Right renal cortex interstitium (tissue), 3 donors: Measurements from ENCODE around the gene ARHGAP28. TPM values are rescaled to one million over a fixed set of nuclear protein-coding genes. Genes with fewer than 3 reads are reported as not detected.
"Not testable (repeated sequence)": the region's sequence is repeated elsewhere in the genome, so short reads cannot be mapped to it uniquely, and the experiment has no call there.

Experiments used
- DNase-seq, 3 donors: peaks; one replicate each; pipeline ENCODE4 v3.0.0-alpha.2; 2013; ENCODE audit warnings: low read depth in 3 of 3, low spot score in 2 of 3
- polyA plus RNA-seq, 3 donors: library from polyadenylated mRNA; unstranded; fragments of 120-200 nt; gene quantifications; one replicate each; pipeline ENCODE4 v1.2.1, GENCODE V29; 2013; ENCODE audit not compliant: insufficient read length in 3 of 3

The ARHGAP28 gene
- polyA plus RNA-seq, 3 donors: 69.3 to 72.0 (median 71.0) TPM

GRCh38 chr18:6773777-6774176 lies 44.3 kb downstream of the ARHGAP28 start:
- no peak for DNase-seq

- DNase-seq: no peak
These were observed 45.7 kb downstream of the ARHGAP28 start for GRCh38 chr18:6775237-6775636.

GRCh38 chr18:6775702-6776101 lies 46.2 kb downstream of the ARHGAP28 start:
- DNase-seq: no peak

GRCh38 chr18:6776188-6776587 lies 46.7 kb downstream of the ARHGAP28 start:
- DNase-seq: no peak

- no peak for DNase-seq
These were observed 48.0 kb downstream of the ARHGAP28 start for GRCh38 chr18:6777509-6777908.

GRCh38 chr18:6778459-6779247 lies 49.1 kb downstream of the ARHGAP28 start:
- DNase-seq: no peak

GRCh38 chr18:6781142-6781714 lies 51.7 kb downstream of the ARHGAP28 start:
- DNase-seq: no peak

- DNase-seq: no peak
These were observed 52.3 kb downstream of the ARHGAP28 start for GRCh38 chr18:6781796-6782195.

- no peak for DNase-seq
These were observed 53.3 kb downstream of the ARHGAP28 start for GRCh38 chr18:6782861-6783260.

GRCh38 chr18:6784046-6784445 lies 54.5 kb downstream of the ARHGAP28 start:
- DNase-seq: no peak

- DNase-seq: no peak
These were observed 55.5 kb downstream of the ARHGAP28 start for GRCh38 chr18:6785001-6785400.

- DNase-seq: no peak
These were observed 55.9 kb downstream of the ARHGAP28 start for GRCh38 chr18:6785411-6785810.

- no peak for DNase-seq
These were observed 62.9 kb downstream of the ARHGAP28 start for GRCh38 chr18:6792391-6792790.

GRCh38 chr18:6793455-6793854 lies 63.9 kb downstream of the ARHGAP28 start:
- no peak for DNase-seq

- DNase-seq: no peak
These were observed 64.5 kb downstream of the ARHGAP28 start for GRCh38 chr18:6793986-6794385.

GRCh38 chr18:6795307-6795706 lies 65.8 kb downstream of the ARHGAP28 start:
- DNase-seq: no peak

GRCh38 chr18:6796511-6796910 lies 67.0 kb downstream of the ARHGAP28 start:
- DNase-seq: no peak

GRCh38 chr18:6797171-6797570 lies 67.7 kb downstream of the ARHGAP28 start:
- no peak for DNase-seq

- DNase-seq: no peak
These were observed 69.4 kb downstream of the ARHGAP28 start for GRCh38 chr18:6798896-6799295.

GRCh38 chr18:6800309-6800708 lies 70.8 kb downstream of the ARHGAP28 start:
- DNase-seq: not testable (repeated sequence)

GRCh38 chr18:6807515-6808257 lies 78.2 kb downstream of the ARHGAP28 start:
- peak in 1 of 3 donors; percentile 12 for DNase-seq

- DNase-seq: no peak
These were observed 80.7 kb downstream of the ARHGAP28 start for GRCh38 chr18:6810191-6810590.
